Left renal cortex interstitium (tissue), 4 donors: ENCODE measurements around the gene CFDP1. TPM values are rescaled to one million over a fixed set of nuclear protein-coding genes. Genes with fewer than 3 reads are reported as not detected.

Experiments used
- DNase-seq, 4 donors: peaks; one replicate each; pipeline ENCODE4 v3.0.0-alpha.2; 2013; ENCODE audit warnings: low read depth in 4 of 4, low spot score in 2 of 4, missing footprints in 1 of 4
- polyA plus RNA-seq, 4 donors: library from polyadenylated mRNA; unstranded; fragments of 120-200 nt; gene quantifications; one replicate each; pipeline ENCODE4 v1.2.1, GENCODE V29; 2013; ENCODE audit not compliant: insufficient read length in 4 of 4

CFDP1 gene
- polyA plus RNA-seq, 4 donors = 156 to 189 (median 173) TPM

GRCh38 chr16:75377729-75378386 lies 55.4 kb downstream of the CFDP1 start:
- no peak for DNase-seq

- DNase-seq = no peak
These were observed 56.7 kb downstream of the CFDP1 start for GRCh38 chr16:75376475-75377161.

DNA sequence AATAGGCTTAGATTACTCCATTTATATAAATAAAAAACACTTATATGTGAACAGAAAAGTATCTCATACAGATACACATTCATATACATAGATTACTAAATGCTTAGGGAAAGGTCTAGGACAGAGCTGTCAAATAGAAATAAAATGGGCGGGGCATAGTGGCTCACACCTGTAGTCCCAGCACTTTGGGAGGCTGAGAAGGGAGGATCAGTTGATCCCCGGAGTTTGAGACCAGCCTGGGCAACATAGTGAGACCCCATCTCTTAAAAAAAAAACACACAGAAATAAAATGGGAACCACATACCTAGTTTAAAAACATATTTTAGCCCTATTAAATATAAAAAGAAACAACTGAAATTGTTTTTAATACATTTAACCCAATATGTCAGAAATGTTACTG lies 58.9 kb downstream of the CFDP1 start:
- no peak for DNase-seq

DNA sequence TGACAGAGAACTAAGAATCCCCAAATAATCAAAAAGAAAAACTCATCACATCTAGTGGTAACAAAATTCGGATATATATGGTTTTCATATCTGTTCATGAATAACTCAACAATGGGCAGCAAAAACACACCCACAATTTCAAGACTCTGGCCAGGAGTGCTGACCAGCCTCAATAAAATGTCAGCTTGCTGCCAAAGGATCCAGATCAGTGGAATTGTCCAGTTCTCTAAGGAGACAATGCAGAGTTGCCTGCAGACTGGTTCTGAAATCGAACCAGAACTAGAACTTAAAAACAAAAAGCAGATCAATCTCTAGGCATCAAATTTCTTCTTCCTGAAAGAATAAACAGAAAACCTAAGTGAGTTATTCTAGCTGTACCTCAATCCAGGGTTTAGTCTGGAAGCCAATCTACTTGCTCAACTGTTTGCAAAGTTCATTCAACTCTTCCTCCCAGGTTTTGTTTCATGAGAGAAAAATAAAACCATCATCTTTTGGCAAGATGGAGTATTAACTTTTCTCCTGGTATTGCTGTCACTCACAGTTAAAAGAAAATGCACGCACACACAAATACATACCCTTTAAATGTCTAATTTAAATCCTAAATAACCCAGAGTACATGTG lies 61.0 kb downstream of the CFDP1 start:
- no peak for DNase-seq

DNA sequence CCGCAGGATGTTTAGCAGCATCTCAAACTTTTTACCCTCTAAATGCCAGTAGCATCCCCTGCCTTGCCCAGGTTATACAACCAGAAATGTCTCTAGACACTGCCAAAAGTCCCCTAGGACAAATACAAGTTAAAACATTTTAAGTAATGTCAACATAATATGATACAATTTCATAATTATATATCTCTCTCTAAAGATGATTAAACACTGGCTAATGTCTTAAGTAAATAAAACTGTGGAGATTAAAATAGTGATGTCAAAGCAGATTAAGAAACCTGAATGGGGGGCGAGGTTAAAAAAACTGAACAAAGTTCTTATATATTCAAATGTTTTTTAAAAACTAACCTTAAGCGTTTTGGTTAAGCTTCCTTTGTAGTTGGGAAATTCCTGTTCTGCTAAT lies 62.1 kb downstream of the CFDP1 start:
- no peak for DNase-seq

DNA sequence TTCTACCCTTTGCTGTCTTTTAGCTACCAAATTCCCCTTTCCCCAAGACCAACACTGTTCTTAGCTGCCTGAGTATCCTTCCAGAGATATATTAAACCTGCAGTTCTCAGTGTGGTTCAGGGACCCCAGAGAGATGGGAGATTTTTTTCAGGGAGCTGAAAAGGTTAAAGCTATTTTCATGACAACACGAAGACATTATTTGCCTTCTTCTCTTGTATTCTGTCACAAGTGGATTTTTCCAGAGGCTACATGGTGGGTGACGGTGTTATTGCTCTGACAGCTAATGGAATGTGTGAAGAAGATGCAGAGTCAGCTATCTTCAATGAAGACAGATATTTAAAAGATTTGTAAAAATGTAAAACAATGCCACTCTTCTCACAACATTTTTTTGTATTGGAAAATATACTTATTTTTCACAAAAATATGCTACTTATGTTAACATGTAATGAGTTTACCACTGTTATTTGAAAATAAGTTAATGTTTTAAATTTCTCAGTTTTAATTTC lies 69.0 kb downstream of the CFDP1 start:
- no peak for DNase-seq

DNA sequence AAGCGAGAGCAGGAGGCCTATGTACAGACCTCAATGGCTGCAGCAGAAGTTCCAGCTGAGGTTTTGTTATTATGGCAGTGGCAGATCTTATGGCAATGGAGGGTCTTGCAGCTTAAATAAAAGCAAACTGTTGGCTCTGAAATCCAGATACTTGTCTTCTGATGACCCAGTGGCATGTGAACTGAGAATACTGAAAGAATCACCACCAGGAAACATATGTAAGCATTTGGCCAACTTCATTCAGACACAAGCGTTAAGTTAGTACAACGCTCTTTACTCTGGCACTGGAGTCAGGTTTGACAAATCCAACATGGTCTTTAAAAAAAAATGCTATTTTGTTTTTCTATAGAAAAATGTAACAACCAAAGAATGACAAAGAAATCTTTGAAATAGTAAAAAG lies 70.5 kb downstream of the CFDP1 start:
- no peak for DNase-seq

DNA sequence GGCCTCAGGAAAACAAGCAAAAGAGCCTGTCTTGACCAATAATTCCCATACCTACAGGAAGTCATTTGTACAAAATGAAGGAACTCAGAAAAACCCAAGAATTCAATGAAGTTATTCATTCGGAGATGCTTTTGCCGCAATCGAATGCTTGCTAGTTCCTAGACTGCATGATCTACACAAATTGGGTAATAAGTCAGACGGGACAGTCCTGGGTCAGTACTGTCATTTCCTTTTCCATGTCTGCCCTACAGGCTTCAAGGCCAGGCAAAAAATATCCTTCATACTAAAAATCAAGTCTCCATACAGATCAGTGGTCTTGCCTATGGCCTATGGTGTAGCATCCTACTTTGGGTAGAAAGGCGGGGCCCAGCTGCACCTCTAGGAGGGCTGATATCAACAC lies 71.4 kb downstream of the CFDP1 start:
- no peak for DNase-seq

DNA sequence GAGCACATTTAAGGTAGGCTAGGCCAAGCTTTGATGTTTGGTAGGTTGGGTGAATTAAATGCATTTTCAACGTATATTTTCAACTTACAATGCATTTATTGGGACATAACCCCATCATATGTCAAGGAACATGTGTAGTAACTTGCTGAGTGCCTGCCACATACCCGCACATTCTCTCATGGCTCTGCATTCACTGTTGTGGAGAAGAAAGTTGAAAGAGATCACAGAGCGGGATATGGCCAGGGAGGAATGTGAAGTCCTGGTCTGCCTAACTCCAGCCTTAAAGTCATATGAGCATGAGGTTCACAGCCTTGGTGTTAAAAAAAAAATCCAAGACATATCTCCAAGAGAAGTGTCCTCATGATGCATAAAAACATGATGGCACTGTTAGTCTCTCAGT lies 79.1 kb downstream of the CFDP1 start:
- DNase-seq = no peak

GRCh38 chr16:75351183-75351582 lies 82.1 kb downstream of the CFDP1 start:
- DNase-seq = no peak

DNA sequence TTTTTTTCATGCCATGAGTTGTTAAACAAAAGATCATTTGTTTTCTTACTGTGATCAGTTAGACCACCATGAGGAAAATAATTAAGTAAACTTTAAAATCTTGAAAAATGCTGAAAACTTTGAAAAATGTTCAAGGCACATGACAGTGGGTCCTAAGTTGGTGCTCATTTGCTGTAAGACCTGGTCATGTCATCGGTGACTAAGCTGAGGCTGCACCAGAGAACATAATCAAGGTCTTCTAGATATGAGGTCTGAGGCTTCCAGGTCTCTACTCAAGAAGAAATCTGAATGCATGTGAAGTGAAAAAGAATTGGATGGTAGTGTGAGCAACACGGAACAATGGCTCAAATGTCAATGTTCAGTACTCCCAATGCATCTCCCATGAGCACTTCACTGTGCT lies 87.6 kb downstream of the CFDP1 start:
- DNase-seq = no peak

- peak in 1 of 4 donors; percentile 13 for DNase-seq
These were observed 89.4 kb downstream of the CFDP1 start for GRCh38 chr16:75343941-75344340.

DNA sequence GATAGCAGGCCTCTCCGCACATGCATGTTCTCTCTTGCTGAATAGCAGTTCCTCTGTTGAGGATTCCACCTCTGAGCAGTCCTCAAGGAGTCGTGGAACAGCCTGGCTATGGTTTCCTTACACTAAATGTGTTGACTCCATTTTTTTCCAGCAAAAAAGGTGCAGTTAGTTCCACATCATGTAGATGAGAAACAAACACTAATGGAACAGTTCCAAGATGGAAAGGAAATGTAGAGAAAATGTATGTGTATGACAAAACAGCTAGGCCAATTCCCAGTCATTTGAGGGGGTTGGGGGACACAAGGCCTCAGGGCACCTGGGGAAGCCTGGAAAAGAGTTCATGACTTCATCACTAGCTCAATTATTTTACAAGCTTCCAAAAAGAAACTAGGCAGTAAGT lies 90.0 kb downstream of the CFDP1 start:
- DNase-seq = no peak

DNA sequence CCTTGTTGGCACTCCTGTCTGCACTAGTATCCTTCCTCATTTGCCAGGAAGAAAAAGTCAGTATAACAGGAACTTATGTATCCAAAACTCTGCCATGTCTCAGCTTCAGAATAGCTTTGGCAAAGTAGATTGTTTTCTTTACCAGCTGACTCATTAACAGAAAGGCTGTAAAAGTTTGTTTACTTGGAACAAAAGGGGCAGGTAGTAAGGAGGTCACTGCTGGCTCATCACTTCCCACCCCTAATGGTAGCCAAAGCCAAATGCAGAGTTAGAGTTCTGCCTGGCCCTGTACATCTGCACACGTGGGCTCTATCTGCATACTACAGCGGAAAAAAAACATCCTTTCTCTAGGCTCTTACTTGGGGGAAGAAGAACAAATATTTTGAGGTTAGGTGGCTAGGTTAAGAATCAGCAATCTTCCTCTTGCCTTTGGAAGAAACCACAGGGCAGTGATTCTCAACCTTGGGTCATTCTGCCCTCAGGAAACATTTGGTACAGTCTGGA lies 90.9 kb downstream of the CFDP1 start:
- peak in 1 of 4 donors; percentile 16 for DNase-seq

DNA sequence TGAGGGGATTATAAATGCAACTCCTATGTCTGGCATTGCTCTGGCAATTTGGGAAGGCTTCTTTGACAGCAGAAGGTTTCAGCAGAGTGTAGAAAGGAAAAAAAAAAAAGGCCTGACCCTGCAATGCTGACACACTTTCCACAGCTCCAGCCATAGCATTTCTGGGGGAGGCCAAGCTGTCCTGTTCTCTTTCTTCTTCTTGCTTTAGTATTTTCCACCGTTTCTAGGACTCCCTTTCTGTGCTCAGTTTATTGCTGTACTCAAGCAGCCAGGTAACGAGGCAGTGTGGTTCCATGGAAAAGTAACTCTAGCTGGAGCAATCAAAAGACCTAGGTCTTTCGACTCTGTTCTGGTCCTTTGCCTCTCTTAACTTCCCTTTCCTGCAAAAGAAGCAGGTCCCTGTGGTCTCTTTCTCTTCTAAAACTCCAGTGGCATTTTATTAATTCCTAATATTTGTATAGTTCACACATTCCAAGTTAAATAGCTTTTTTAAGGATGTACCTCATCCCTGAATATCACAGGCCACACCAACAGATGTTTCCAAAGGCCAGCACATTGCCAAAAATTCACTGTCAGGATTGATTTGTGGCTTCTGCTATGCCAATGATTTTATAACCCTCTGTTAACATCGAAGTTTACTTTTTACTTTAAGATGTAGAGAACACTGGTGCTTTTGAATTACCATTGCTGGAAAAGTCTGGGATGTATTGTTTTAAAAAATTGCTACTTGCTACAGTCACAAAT lies 91.6 kb downstream of the CFDP1 start:
- no peak for DNase-seq

DNA sequence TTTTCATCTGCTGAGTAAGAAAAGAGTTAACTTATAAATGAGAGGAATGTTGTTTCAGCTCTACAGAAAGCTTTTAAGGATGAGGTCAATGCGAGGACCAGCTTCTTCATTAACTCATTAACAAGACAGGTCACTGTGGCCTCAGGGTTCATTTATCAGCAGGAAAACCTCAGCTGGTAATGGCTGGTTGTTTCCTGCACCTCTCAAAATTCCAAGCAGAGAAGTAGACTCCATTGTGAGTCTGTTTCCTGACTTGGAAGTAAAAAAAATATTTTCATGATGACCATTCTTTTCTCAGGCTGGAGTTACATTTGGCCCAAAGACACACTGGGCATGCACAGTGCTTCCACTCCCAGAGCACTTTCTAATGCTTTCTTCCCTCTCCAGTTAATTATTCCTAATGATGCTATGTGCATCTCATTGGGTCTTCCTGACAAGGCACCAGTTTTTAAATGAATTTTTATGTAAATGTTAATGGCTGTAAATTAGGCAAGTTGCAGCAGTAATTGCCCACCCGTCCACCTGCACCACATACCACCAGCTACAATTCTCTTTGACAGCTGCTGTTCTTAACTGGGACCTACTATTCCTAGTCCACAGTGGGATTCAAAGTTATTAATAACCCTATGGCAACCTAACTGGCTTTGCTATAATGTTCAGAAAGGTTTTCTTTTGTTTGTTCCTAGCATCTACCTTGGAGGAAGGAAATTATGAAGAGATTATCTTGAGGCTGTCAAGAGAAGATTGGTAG lies 92.4 kb downstream of the CFDP1 start:
- no peak for DNase-seq

DNA sequence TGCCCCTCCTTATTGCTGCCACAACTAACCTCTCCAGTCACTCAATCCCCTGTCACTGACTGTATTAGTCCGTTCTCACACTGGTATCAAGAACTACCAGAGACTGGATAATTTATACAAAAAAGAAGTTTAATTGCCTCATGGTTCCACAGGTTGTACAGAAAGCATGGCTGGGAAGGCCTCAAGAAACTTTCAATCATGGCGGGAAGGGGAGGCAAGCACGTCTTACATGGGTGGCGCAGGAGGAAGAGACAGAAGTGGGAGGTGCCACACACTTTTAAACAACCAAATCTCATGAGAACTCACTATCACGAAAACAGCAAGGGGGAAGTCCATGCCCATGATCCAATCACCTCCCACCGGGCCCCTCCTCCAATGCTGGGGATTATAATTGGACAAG lies 95.9 kb downstream of the CFDP1 start:
- DNase-seq = no peak

DNA sequence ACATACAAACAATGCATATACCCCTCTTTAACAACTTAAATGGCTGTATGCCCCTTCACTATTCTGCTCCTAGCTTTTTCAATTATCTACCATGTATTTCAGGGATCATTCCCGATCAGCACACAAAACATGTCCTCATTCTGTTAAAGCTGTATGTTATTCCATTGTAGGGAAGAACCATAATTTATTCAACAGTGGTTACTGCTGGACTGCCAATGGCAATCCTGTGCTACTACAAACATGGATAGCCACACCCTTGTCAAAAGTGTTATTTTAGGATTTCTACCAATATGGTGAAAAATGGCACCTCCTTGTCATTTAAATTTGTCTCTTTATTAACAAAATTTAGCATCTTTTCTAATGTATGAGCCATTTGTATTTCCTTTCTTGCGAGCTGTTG lies 96.8 kb downstream of the CFDP1 start:
- DNase-seq = no peak

GRCh38 chr16:75333721-75334163 lies 99.6 kb downstream of the CFDP1 start:
- no peak for DNase-seq

DNA sequence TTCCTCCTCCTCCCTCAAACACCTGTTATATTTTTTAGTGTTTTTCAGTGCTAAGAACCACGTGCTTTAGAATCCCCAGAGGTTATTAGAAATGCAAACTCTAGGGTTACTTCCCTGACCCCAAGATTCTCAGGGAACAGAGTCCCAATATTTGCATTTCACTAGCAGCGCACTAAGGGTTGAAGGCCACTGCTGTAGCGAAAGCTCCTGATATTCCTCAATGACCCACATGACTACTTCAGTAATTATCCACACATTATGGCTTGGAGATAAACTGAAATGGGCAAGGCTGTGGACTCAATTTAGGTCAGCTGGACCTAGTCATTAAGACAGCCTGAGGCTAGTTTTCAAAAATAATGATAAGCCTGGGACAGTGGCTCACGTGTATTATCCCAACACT lies 103.4 kb downstream of the CFDP1 start:
- no peak for DNase-seq
